A204.1 (cell line): ENCODE results near the gene KIF26B.

Experiments used
- FAIRE-seq: peaks from 2 replicates; lab custom pipeline; 2012; peaks lifted over from hg19 to GRCh38; lab: Jason Lieb, UNC

KIF26B gene

GRCh38 chr1:245469734-245470133 lies 314.9 kb downstream of the KIF26B start:
- no peak for FAIRE-seq

GRCh38 chr1:245475126-245475525 lies 320.3 kb downstream of the KIF26B start:
- no peak for FAIRE-seq

- FAIRE-seq = no peak
Measured at GRCh38 chr1:245475961-245476516, 321.3 kb downstream of the KIF26B start.

GRCh38 chr1:245477941-245478340 lies 323.2 kb downstream of the KIF26B start:
- FAIRE-seq = no peak

- no peak for FAIRE-seq
Measured at GRCh38 chr1:245480393-245481120, 325.8 kb downstream of the KIF26B start.

GRCh38 chr1:245481261-245481660 lies 326.5 kb downstream of the KIF26B start:
- FAIRE-seq = no peak

- no peak for FAIRE-seq
Measured at GRCh38 chr1:245483247-245483646, 328.5 kb downstream of the KIF26B start.

GRCh38 chr1:245484176-245484575 lies 329.4 kb downstream of the KIF26B start:
- no peak for FAIRE-seq

- no peak for FAIRE-seq
Measured at GRCh38 chr1:245485996-245486395, 331.2 kb downstream of the KIF26B start.

- FAIRE-seq = no peak
Measured at GRCh38 chr1:245486775-245487470, 332.1 kb downstream of the KIF26B start.

- FAIRE-seq = no peak
Measured at GRCh38 chr1:245488346-245489129, 333.8 kb downstream of the KIF26B start.

GRCh38 chr1:245489838-245490237 lies 335.1 kb downstream of the KIF26B start:
- FAIRE-seq = no peak

GRCh38 chr1:245493029-245493428 lies 338.2 kb downstream of the KIF26B start:
- no peak for FAIRE-seq

- no peak for FAIRE-seq
Measured at GRCh38 chr1:245495681-245496080, 340.9 kb downstream of the KIF26B start.

GRCh38 chr1:245500546-245500945 lies 345.8 kb downstream of the KIF26B start:
- FAIRE-seq = no peak

GRCh38 chr1:245501633-245502032 lies 346.8 kb downstream of the KIF26B start:
- FAIRE-seq = no peak

GRCh38 chr1:245503548-245503947 lies 348.8 kb downstream of the KIF26B start:
- FAIRE-seq = no peak

GRCh38 chr1:245510144-245510543 lies 355.4 kb downstream of the KIF26B start:
- no peak for FAIRE-seq

- FAIRE-seq = no peak
Measured at GRCh38 chr1:245512181-245512888, 357.6 kb downstream of the KIF26B start.

GRCh38 chr1:245512980-245513578 lies 358.3 kb downstream of the KIF26B start:
- no peak for FAIRE-seq

GRCh38 chr1:245516284-245516759 lies 361.5 kb downstream of the KIF26B start:
- FAIRE-seq = no peak

- FAIRE-seq = no peak
Measured at GRCh38 chr1:245520611-245521010, 365.8 kb downstream of the KIF26B start.
